Astrocyte of the cerebellum (primary cell): ENCODE results near the gene KIF24.
"Not testable (repeated sequence)": the region's sequence is repeated elsewhere in the genome, so short reads cannot be mapped to it uniquely, and the experiment has no call there.

ENCODE experiments used
- DNase-seq: peaks from one replicate; pipeline ENCODE4 v3.0.0-alpha.2; 2011; ENCODE audit warnings: low read depth
- H3K4me3 ChIP-seq: 2 replicates; pipeline ENCODE4 v1.5.1; 2011; ENCODE audit warnings: mild to moderate bottlenecking, low read depth, low read length, moderate library complexity
- in situ Hi-C: cut with HindIII; loops from 2 replicates; pipeline ENCODE4 v1.10.0; 2017; ENCODE audit warnings: low sequenced_read_pairs
- TF ChIP-seq, protein P1 (sequence below): IDR thresholded peaks from 2 replicates; pipeline ENCODE4 v1.5.1; 2012; ENCODE audit warnings: low read length, low read depth, moderate library complexity, mild to moderate bottlenecking; ENCODE audit errors: missing control alignments

The KIF24 gene

DNA sequence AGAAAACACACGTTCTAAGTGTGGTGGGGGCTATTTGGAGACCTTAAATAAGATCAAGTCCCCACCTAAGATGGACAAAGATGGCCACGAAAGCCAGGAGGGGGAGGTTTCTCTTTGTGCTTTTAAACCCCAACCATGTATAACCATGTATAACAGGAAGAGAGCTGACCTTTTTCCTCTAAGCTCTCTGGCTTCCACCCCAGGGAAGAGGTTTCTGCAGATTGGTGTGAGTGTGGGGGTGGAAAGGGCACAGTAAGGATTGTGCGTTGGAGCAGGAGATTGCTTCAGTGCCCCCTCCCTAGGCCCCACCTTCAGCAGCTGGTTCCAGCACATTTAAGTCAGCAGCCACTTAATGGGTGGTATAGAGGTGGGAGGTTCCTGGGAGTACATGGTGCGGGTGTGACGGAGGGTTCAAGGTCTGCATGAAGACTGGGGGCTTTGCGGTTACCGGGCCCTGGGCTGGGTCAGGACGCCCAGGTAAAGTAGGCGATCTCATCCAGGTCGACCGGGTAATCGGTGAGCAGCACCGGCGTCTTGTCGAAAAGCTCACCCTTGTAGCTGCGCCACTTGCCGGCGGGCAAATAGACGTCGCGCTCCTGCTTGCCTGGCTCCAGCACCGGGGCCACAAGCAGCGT is 41.4 kb upstream of the KIF24 start:
- TF ChIP-seq, protein P1, sequence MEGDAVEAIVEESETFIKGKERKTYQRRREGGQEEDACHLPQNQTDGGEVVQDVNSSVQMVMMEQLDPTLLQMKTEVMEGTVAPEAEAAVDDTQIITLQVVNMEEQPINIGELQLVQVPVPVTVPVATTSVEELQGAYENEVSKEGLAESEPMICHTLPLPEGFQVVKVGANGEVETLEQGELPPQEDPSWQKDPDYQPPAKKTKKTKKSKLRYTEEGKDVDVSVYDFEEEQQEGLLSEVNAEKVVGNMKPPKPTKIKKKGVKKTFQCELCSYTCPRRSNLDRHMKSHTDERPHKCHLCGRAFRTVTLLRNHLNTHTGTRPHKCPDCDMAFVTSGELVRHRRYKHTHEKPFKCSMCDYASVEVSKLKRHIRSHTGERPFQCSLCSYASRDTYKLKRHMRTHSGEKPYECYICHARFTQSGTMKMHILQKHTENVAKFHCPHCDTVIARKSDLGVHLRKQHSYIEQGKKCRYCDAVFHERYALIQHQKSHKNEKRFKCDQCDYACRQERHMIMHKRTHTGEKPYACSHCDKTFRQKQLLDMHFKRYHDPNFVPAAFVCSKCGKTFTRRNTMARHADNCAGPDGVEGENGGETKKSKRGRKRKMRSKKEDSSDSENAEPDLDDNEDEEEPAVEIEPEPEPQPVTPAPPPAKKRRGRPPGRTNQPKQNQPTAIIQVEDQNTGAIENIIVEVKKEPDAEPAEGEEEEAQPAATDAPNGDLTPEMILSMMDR, result no peak
- DNase-seq, result no peak
- H3K4me3 ChIP-seq, result no peak overlapping the region
- in situ Hi-C loops, result no loop called here

DNA sequence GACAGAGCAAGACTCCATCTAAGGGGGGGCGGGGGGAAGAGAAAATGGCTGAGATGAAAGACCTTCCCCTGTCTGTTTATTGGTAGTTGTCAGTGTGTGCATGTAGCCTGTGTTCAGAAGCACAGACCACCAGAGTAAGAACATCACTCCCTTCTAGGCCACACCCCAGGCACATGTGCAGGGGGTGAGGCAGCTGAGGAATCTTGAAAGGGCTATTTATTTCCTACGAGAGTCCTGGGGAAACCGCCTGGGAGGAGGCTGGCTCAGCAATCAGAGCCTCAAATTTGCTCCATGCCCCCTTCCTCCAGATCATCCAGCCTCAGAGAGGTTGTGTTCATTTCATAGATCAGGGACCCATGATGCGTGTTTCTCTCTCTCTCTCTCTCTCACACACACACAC is 40.6 kb upstream of the KIF24 start:
- no peak overlapping the region for H3K4me3 ChIP-seq
- in situ Hi-C loops, result no loop called here
- no peak for DNase-seq
- TF ChIP-seq, protein P1, result no peak

DNA sequence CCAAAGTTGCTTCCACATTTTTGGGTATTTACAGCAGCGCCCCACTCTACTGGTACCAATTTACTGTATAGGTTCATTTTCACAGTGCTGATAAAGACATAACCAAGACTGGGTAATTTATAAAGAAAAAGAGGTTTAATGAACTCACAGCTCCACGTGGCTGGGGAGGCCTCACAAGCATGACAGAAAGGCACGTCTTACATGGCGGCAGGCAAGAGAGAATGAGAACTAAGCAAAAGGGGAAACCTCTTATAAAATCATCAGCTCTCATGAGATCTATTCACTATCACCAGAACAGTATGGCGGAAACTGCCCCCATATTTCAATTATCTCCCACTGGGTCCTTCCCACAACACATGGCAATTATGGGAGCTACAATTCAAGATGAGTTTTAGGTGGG is 39.7 kb upstream of the KIF24 start:
- DNase-seq, in situ Hi-C loops, H3K4me3 ChIP-seq: not testable (repeated sequence)

DNA sequence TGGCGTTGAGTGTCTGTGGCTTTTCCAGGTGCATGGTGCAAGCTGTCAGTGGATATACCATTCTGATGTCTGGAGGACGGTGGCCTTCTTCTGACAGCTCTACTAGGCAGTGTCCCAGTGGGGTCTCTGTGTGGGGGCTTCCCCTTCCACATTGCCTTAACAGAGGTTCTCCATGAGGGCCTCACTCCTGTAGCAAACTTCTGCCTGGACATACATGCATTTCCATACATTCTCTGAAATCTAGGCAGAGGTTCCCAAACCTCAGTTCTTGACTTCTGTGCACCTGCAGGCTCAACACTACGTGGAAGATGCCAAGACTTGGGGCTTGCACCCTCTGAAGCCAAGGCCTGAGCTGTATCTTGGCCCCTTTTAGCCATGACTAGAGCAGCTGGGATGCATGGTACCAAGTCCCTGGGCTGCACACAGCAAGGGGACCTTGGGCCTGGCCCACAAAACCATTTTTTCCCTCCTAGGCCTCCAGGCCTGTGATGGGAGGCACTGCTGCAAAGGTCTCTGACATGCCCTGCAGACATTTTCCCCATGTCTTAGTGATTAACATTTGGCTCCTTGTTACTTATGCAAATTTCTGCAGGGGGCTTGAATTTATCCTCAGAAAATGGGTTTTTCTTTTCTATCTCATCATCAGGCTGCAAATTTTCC is 38.8 kb upstream of the KIF24 start:
- H3K4me3 ChIP-seq, in situ Hi-C loops, DNase-seq: not testable (repeated sequence)

DNA sequence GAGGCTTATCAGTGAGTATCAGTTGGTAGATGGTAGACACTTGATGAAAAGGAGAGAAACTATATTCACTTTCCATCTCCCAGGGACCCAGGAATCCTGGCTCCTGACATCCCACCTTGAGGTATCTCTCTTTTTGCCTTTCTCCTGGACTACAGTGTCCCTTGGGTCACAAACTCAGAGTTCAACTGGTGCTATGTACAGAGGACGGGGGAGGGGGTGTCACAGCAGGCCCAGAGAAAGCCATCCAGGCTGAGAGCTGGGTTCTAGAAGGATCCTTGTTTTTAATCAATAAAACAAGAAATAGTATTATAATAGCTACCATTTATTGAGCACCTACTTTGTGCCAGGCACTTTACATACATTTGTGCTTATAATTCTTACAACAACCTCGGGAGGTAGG is 37.3 kb upstream of the KIF24 start:
- in situ Hi-C loops, result no loop called here
- no peak overlapping the region for H3K4me3 ChIP-seq
- no peak for DNase-seq
- TF ChIP-seq, protein P1, result no peak

DNA sequence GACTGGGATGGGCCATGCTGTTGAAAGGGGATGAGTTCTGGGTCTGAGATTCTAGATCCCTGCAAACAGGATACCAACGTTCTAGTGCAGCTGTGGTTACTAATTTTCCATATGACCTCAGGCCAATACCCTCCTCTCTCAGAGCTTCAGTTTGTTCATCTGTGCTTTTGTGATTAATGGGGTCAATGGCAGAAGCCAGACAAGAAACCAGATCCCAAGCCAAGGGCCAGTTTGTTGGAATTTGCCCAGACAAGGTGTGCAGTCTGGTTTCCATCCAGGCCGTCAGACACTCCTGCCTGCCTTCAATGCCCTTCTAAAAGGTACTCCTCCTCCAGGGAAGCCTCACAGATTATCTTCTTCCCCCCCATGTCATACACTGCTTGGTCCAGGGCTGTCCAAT is 36.2 kb upstream of the KIF24 start:
- TF ChIP-seq, protein P1, result no peak
- no peak overlapping the region for H3K4me3 ChIP-seq
- DNase-seq, result no peak
- in situ Hi-C loops, result no loop called here

DNA sequence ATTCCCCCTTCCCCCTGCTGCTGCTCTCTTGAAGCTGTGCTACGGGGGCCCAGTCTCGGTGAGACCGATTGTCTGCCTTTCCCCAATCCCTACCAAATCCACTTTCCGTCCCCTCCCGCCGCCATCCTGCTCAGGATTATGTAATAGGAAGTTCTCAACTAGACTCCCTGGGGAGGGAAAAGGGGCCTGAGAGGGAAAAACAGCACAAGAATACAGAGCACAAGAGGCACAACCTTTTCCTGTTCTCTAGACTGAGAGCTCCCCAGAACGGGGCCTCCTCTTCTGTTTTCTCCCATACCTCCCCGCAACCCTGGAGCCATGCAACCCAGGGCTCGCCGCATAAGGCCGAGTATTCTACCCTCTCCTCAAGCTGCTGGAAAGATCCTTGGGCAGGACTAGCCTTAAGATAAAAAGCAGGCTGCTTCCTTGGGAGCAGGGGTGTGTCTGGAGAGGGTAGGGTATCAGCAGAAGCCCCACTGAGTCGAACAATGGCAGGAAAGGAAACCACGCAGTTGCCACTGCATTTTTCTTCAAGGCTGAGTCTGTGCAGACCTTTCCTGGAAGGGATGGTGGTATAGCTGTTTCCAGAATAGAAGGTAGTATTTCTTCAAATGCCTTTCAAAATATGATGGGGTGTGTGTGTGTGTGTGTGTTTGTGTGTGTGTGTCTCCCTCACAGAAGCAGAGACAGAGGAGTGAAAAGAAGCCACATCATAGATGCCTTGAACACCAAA is 34.7 kb upstream of the KIF24 start:
- in situ Hi-C loops, result no loop called here
- H3K4me3 ChIP-seq, result no peak overlapping the region
- DNase-seq, result no peak

More for the DNA sequence above, 34.7 kb upstream of the KIF24 start:
- TF ChIP-seq, protein P1, result no peak
